ENCODE measurements around the gene C9orf43. TPM values are rescaled to one million over a fixed set of nuclear protein-coding genes. Genes with fewer than 3 reads are reported as not detected.

The C9orf43 gene
- total RNA-seq, 2 donors from 2014 or later: 0.32 to 0.33 TPM

- intact Hi-C loops (cut with DNase I): no loop called here
- peak; percentile 88 for DNase-seq (ENCODE audit: low spot score)
Measured at GRCh38 chr9:113454914-113455761, 44.6 kb downstream of the C9orf43 start.

GRCh38 chr9:113456235-113456634 is 45.7 kb downstream of the C9orf43 start:
- intact Hi-C loops (cut with DNase I): no loop called here
- DNase-seq (ENCODE audit: low spot score): no peak

- no peak for DNase-seq (ENCODE audit: low spot score)
- intact Hi-C loops (cut with DNase I): no loop called here
Measured at GRCh38 chr9:113461285-113461684, 50.7 kb downstream of the C9orf43 start.

- DNase-seq (ENCODE audit: low spot score): no peak
- intact Hi-C loops (cut with DNase I): no loop called here
Measured at GRCh38 chr9:113461943-113462342, 51.4 kb downstream of the C9orf43 start.

- no peak for DNase-seq (ENCODE audit: low spot score)
Measured at GRCh38 chr9:113462781-113463286, 52.3 kb downstream of the C9orf43 start.

GRCh38 chr9:113463418-113464285 is 53.1 kb downstream of the C9orf43 start, which contains the start of gene RGS3:
RGS3 (plus strand) TSS chr9:113463727; CDS start chr9:113463803, 76 bp downstream.
- intact Hi-C loops (cut with DNase I): no loop called here
- DNase-seq (ENCODE audit: low spot score): peak; percentile 77

More at GRCh38 chr9:113462781-113463286, 52.3 kb downstream of the C9orf43 start:
- intact Hi-C loops (cut with DNase I): no loop called here

GRCh38 chr9:113464286-113464660 is 53.7 kb downstream of the C9orf43 start:
- intact Hi-C loops (cut with DNase I): no loop called here
- no peak for DNase-seq (ENCODE audit: low spot score)

- intact Hi-C loops (cut with DNase I): no loop called here
- DNase-seq (ENCODE audit: low spot score): no peak
Measured at GRCh38 chr9:113465599-113466140, 55.1 kb downstream of the C9orf43 start.

GRCh38 chr9:113467183-113467582 is 56.6 kb downstream of the C9orf43 start:
- DNase-seq (ENCODE audit: low spot score): no peak
- intact Hi-C loops (cut with DNase I): no loop called here

- intact Hi-C loops (cut with DNase I): no loop called here
- DNase-seq (ENCODE audit: low spot score): no peak
Measured at GRCh38 chr9:113468716-113469448, 58.3 kb downstream of the C9orf43 start.

- intact Hi-C loops (cut with DNase I): no loop called here
- no peak for DNase-seq (ENCODE audit: low spot score)
Measured at GRCh38 chr9:113471143-113471542, 60.6 kb downstream of the C9orf43 start.

- intact Hi-C loops (cut with DNase I): no loop called here
- DNase-seq (ENCODE audit: low spot score): no peak
Measured at GRCh38 chr9:113471566-113471965, 61.0 kb downstream of the C9orf43 start.

GRCh38 chr9:113472199-113472598 is 61.7 kb downstream of the C9orf43 start:
- no peak for DNase-seq (ENCODE audit: low spot score)
- intact Hi-C loops (cut with DNase I): no loop called here

GRCh38 chr9:113474360-113475028 is 63.9 kb downstream of the C9orf43 start:
- intact Hi-C loops (cut with DNase I): no loop called here
- no peak for DNase-seq (ENCODE audit: low spot score)

- intact Hi-C loops (cut with DNase I): no loop called here
- no peak for DNase-seq (ENCODE audit: low spot score)
Measured at GRCh38 chr9:113475031-113475430, 64.5 kb downstream of the C9orf43 start.

GRCh38 chr9:113475992-113476391 is 65.4 kb downstream of the C9orf43 start:
- no peak for DNase-seq (ENCODE audit: low spot score)
- intact Hi-C loops (cut with DNase I): no loop called here

GRCh38 chr9:113476511-113476916 is 66.0 kb downstream of the C9orf43 start:
- intact Hi-C loops (cut with DNase I): no loop called here
- no peak for DNase-seq (ENCODE audit: low spot score)

- no peak for DNase-seq (ENCODE audit: low spot score)
- intact Hi-C loops (cut with DNase I): no loop called here
Measured at GRCh38 chr9:113477058-113477457, 66.5 kb downstream of the C9orf43 start.

GRCh38 chr9:113477661-113478060 is 67.1 kb downstream of the C9orf43 start:
- intact Hi-C loops (cut with DNase I): no loop called here
- DNase-seq (ENCODE audit: low spot score): no peak
